OCI-LY7 (cell line): ENCODE results near the gene ENDOD1. TPM values are rescaled to one million over a fixed set of nuclear protein-coding genes. Genes with fewer than 3 reads are reported as not detected.

Source experiments
- BruUV-seq: library from RNA; stranded (reverse); fragments of 400-500 nt; replicated peaks from 2 replicates; lab custom pipeline; 2021; lab: Mats Ljungman, UMichigan
- CTCF ChIA-PET: fragments of 300-600 bp; sonication (Branson Sonifier 250); formaldehyde crosslinking; loops from one replicate; lab custom pipeline; 2022; ENCODE audit warnings: antibody characterized with exemption; ENCODE audit not compliant: unreplicated experiment; lab: Charles Lee
- POLR2A ChIA-PET: fragments of 300-600 bp; sonication (Branson Sonifier 250); formaldehyde crosslinking; loops from one replicate; lab custom pipeline; 2022; ENCODE audit warnings: antibody characterized with exemption; lab: Charles Lee
- DNase-seq: peaks from one replicate; pipeline ENCODE4 v3.0.0-alpha.2; 2015; ENCODE audit warnings: low spot score
- H2AFZ ChIP-seq: fragments of 200-600 bp; sonication (generic), shearing (Covaris generic); 2 replicates; pipeline ENCODE4 v1.6.1; 2014; ENCODE audit warnings: mild to moderate bottlenecking, antibody characterized with exemption, low read length, moderate library complexity
- H3K27ac ChIP-seq: fragments of 200-600 bp; sonication (generic); 2 replicates; pipeline ENCODE4 v1.5.1; 2014; ENCODE audit warnings: mixed run types, low read depth, mild to moderate bottlenecking, moderate library complexity, low read length, inconsistent platforms; ENCODE audit not compliant: poor library complexity, severe bottlenecking
- H3K36me3 ChIP-seq: fragments of 200-600 bp; sonication (generic); 2 replicates; pipeline ENCODE4 v1.6.1; 2014; ENCODE audit warnings: mild to moderate bottlenecking, antibody characterized with exemption, low read length, moderate library complexity, mixed read lengths; ENCODE audit not compliant: insufficient read depth
- H3K4me1 ChIP-seq: fragments of 200-600 bp; sonication (generic); 2 replicates; pipeline ENCODE4 v1.5.1; 2014; ENCODE audit warnings: mild to moderate bottlenecking, low read length; ENCODE audit not compliant: insufficient read depth, poor library complexity, severe bottlenecking
- H3K4me2 ChIP-seq: fragments of 200-600 bp; sonication (generic); 2 replicates; pipeline ENCODE4 v1.6.1; 2014; ENCODE audit warnings: mild to moderate bottlenecking, low read length
- H3K4me3 ChIP-seq: fragments of 200-600 bp; sonication (generic); 2 replicates; pipeline ENCODE4 v1.5.1; 2014; ENCODE audit warnings: mild to moderate bottlenecking, low read depth, low read length; ENCODE audit not compliant: poor library complexity, severe bottlenecking
- H3K79me2 ChIP-seq: fragments of 200-600 bp; sonication (generic); 2 replicates; pipeline ENCODE4 v1.6.1; 2016; ENCODE audit warnings: low read depth, mild to moderate bottlenecking, low read length, moderate library complexity, mixed read lengths; ENCODE audit not compliant: insufficient read depth
- H3K9me2 ChIP-seq: fragments of 200-600 bp; sonication (generic); 2 replicates; pipeline ENCODE4 v1.6.1; 2016; ENCODE audit warnings: mild to moderate bottlenecking, low read length, mixed read lengths; ENCODE audit not compliant: insufficient read depth
- H3K9me3 ChIP-seq: fragments of 200-600 bp; sonication (generic); 2 replicates; pipeline ENCODE4 v1.6.1; 2014; ENCODE audit warnings: mild to moderate bottlenecking, mixed run types, low read length, mixed read lengths
- H4K20me1 ChIP-seq: fragments of 200-600 bp; sonication (generic); 2 replicates; pipeline ENCODE4 v1.6.1; 2014; ENCODE audit warnings: mild to moderate bottlenecking, antibody characterized with exemption, low read length, moderate library complexity, mixed read lengths; ENCODE audit not compliant: insufficient read depth
- CTCF ChIP-seq: fragments of 200-600 bp; sonication (generic); conservative IDR thresholded peaks from 2 replicates; pipeline ENCODE4 v1.5.1; 2014; ENCODE audit warnings: mild to moderate bottlenecking, antibody characterized with exemption, low read length, moderate library complexity, mixed read lengths
- EZH2phosphoT487 ChIP-seq: fragments of 200-600 bp; sonication (generic); IDR thresholded peaks from 2 replicates; pipeline ENCODE4 v1.6.1; 2018; ENCODE audit warnings: low read depth, borderline replicate concordance, mild to moderate bottlenecking, mixed run types, antibody characterized with exemption, low read length, moderate library complexity, mixed read lengths
- intact Hi-C: fragments of 100-400 bp; cut with micrococcal nuclease; formaldehyde crosslinking; loops from one replicate; pipeline ENCODE4 v1.10.0; 2022; ENCODE audit not compliant: unreplicated experiment
- total RNA-seq, 2 experiments: library from RNA; depleted of rRNA in 1 of 2; stranded (reverse); fragments of >200 nt in 1 of 2; shearing (Covaris generic) in 1 of 2; gene quantifications; 2 replicates each; pipeline ENCODE4 v1.2.3, GENCODE V29; 2014 to 2022

ENDOD1 gene
- total RNA-seq, 2 experiments from 2014 or later, result 20.4 to 22.5 TPM

- ChIA-PET POLR2A (interaction anchor here (0.5 to 3.4 kb wide), 11 partner anchors 10 to 612 kb away, joined by 3 to 9 read pairs (median 3); partner anchors contain the start of gene SRSF8), CTCF (interaction anchor here (0.7 to 1.8 kb wide), 2 partner anchors 78 to 86 kb away, joined by 3 to 5 read pairs; partner anchors contain the start of genes SESN3 and SRSF8)
- intact Hi-C loops, result loop anchor here (2.0 to 5.0 kb wide), 5 partner anchors 78 to 1274 kb away; partner anchors contain the start of gene SESN3
- no peaks in the 10 kb centered on the region for H4K20me1 ChIP-seq
- no TSS peak for BruUV-seq
- peak overlapping the region; percentile 90 for H2AFZ ChIP-seq
- TF ChIP-seq EZH2phosphoT487 (no peak), CTCF (no peak)
- H3K79me2 ChIP-seq, result no peaks in the 10 kb centered on the region
- no peaks in the 10 kb centered on the region for H3K36me3 ChIP-seq
- H3K4me2 ChIP-seq, result peak overlapping the region; percentile 62
- DNase-seq, result peak; percentile 8
- H3K4me3 ChIP-seq, result peak overlapping the region; percentile 53
- H3K27ac ChIP-seq, result no peak overlapping the region
- no peaks in the 10 kb centered on the region for H3K9me2 ChIP-seq
- H3K9me3 ChIP-seq, result no peaks in the 10 kb centered on the region
- peaks cover 26% of the 10 kb centered on the region for H3K4me1 ChIP-seq
Observed at GRCh38 chr11:95152876-95153856, 63.5 kb downstream of the ENDOD1 start.

DNA sequence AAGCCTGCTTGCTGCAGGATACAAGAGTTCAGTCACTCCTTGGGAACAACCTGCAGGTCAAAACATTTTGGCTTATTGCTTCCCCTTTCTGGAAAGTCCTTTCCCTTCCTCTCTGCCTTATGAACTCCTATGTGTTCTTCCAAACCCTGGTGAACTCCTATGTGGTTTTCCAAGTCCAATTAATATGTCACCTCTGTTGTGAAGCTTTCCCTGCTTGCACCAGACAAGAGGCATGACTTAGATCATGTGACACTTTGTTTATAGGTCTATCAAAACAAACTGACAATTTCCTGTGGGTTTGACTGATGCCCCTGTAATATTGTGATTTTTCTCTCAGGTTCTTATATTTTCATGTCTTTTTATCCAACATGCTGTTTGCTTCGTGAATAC, 64.2 kb downstream of the ENDOD1 start:
- Histone ChIP-seq H3K4me2 (peak overlapping the region; percentile 62; the same call in 1 of the 2 replicates), H3K27ac (no peak overlapping the region)
- TF ChIP-seq CTCF (no peak), EZH2phosphoT487 (no peak)

More for the DNA sequence above, 64.2 kb downstream of the ENDOD1 start:
- Histone ChIP-seq H3K79me2 (no peaks in the 10 kb centered on the region), H3K4me1 (peaks cover 26% of the 10 kb centered on the region), H2AFZ (peak overlapping the region; percentile 90), H3K4me3 (no peak overlapping the region), H3K36me3 (no peaks in the 10 kb centered on the region), H3K9me3 (no peaks in the 10 kb centered on the region), H4K20me1 (no peaks in the 10 kb centered on the region), H3K9me2 (no peaks in the 10 kb centered on the region)
- CTCF ChIA-PET, result interaction anchor here (0.6 to 2.1 kb wide), 6 partner anchors 78 to 552 kb away, joined by 3 to 11 read pairs (median 4); partner anchors contain the start of genes CWC15, KDM4D and SESN3
- intact Hi-C loops, result loop anchor here (1.0 to 5.0 kb wide), 6 partner anchors 77 to 1273 kb away; partner anchors contain the start of gene SESN3
- BruUV-seq, result no TSS peak
- no peak for DNase-seq
- POLR2A ChIA-PET, result interaction anchor here (0.6 to 3.4 kb wide), 12 partner anchors 9 to 611 kb away, joined by 3 to 9 read pairs (median 3); partner anchors contain the start of genes SESN3 and SRSF8
